ENCODE measurements around the gene LRRK2. TPM values are rescaled to one million over a fixed set of nuclear protein-coding genes. Genes with fewer than 3 reads are reported as not detected.

LRRK2 gene
- total RNA-seq, 1 experiment from 2014 or later = 3.1 TPM

- CTCF ChIA-PET = no interaction called here
- no peak overlapping the region for H3K27ac ChIP-seq (ENCODE audit: low read depth, low read length, poor library complexity, severe bottlenecking)
- peaks cover 5% of the 10 kb centered on the region for H3K9me3 ChIP-seq (ENCODE audit: low read depth, low read length, poor library complexity, severe bottlenecking)
- no peak for DNase-seq (ENCODE audit: low spot score)
- intact Hi-C loops (cut with micrococcal nuclease; ENCODE audit: unreplicated experiment) = no loop called here
- no peaks in the 10 kb centered on the region for H3K36me3 ChIP-seq (ENCODE audit: insufficient read depth, low read length, poor library complexity, severe bottlenecking)
- POLR2A ChIA-PET (ENCODE audit: low non-redundant PET) = no interaction called here
- no peak overlapping the region for H3K4me3 ChIP-seq (ENCODE audit: low read depth, low read length, poor library complexity, severe bottlenecking)
- H3K27me3 ChIP-seq (replicated peaks; ENCODE audit: insufficient read depth, low read depth, low read length, poor library complexity) = no peaks in the 10 kb centered on the region
- BruUV-seq (replicated peaks) = no TSS peak
- TF ChIP-seq CTCF (conservative IDR thresholded peaks at IDR 0.05; ENCODE audit: low read depth, low read length) = no peak
- TF ChIP-seq EZH2 (IDR thresholded peaks at IDR 0.05; ENCODE audit: borderline replicate concordance, low read depth, low read length, poor library complexity, severe bottlenecking) = no peak
- H3K4me1 ChIP-seq (ENCODE audit: insufficient read depth, low read length, poor library complexity, severe bottlenecking) = no peaks in the 10 kb centered on the region
Measured at GRCh38 chr12:40263616-40264409, 39.0 kb downstream of the LRRK2 start.

- Histone ChIP-seq H3K4me1 (ENCODE audit: insufficient read depth, low read length, poor library complexity, severe bottlenecking) (no peaks in the 10 kb centered on the region), H3K27me3 (replicated peaks; ENCODE audit: insufficient read depth, low read depth, low read length, poor library complexity) (no peaks in the 10 kb centered on the region), H3K27ac (ENCODE audit: low read depth, low read length, poor library complexity, severe bottlenecking) (no peak overlapping the region), H3K4me3 (ENCODE audit: low read depth, low read length, poor library complexity, severe bottlenecking) (no peak overlapping the region), H3K36me3 (ENCODE audit: insufficient read depth, low read length, poor library complexity, severe bottlenecking) (no peaks in the 10 kb centered on the region), H3K9me3 (ENCODE audit: low read depth, low read length, poor library complexity, severe bottlenecking) (no peaks in the 10 kb centered on the region)
- no peak for DNase-seq (ENCODE audit: low spot score)
- intact Hi-C loops (cut with micrococcal nuclease; ENCODE audit: unreplicated experiment) = no loop called here
- ChIA-PET CTCF (no interaction called here), POLR2A (ENCODE audit: low non-redundant PET) (no interaction called here)
- TF ChIP-seq EZH2 (IDR thresholded peaks at IDR 0.05; ENCODE audit: borderline replicate concordance, low read depth, low read length, poor library complexity, severe bottlenecking) (no peak), CTCF (conservative IDR thresholded peaks at IDR 0.05; ENCODE audit: low read depth, low read length) (no peak)
- BruUV-seq (replicated peaks) = no TSS peak
Measured at GRCh38 chr12:40271981-40272664, 47.3 kb downstream of the LRRK2 start.

GRCh38 chr12:40281791-40282364 is 57.1 kb downstream of the LRRK2 start:
- ChIA-PET POLR2A (ENCODE audit: low non-redundant PET) (no interaction called here), CTCF (no interaction called here)
- no peak overlapping the region for H3K4me3 ChIP-seq (ENCODE audit: low read depth, low read length, poor library complexity, severe bottlenecking)
- H3K36me3 ChIP-seq (ENCODE audit: insufficient read depth, low read length, poor library complexity, severe bottlenecking) = no peaks in the 10 kb centered on the region
- intact Hi-C loops (cut with micrococcal nuclease; ENCODE audit: unreplicated experiment) = no loop called here
- TF ChIP-seq CTCF (conservative IDR thresholded peaks at IDR 0.05; ENCODE audit: low read depth, low read length) (no peak), EZH2 (IDR thresholded peaks at IDR 0.05; ENCODE audit: borderline replicate concordance, low read depth, low read length, poor library complexity, severe bottlenecking) (no peak)
- H3K27me3 ChIP-seq (replicated peaks; ENCODE audit: insufficient read depth, low read depth, low read length, poor library complexity) = no peaks in the 10 kb centered on the region
- no TSS peak for BruUV-seq (replicated peaks)
- no peaks in the 10 kb centered on the region for H3K4me1 ChIP-seq (ENCODE audit: insufficient read depth, low read length, poor library complexity, severe bottlenecking)
- no peaks in the 10 kb centered on the region for H3K9me3 ChIP-seq (ENCODE audit: low read depth, low read length, poor library complexity, severe bottlenecking)
- no peak overlapping the region for H3K27ac ChIP-seq (ENCODE audit: low read depth, low read length, poor library complexity, severe bottlenecking)
- DNase-seq (ENCODE audit: low spot score) = no peak

All from A673 (cell line).